Fibroblast of lung (primary cell): Measurements from ENCODE around the gene SLFN14.

ENCODE experiments used
- EZH2 ChIP-seq: IDR thresholded peaks from 2 replicates; pipeline ENCODE4 v1.5.1; 2012; ENCODE audit warnings: low read length, control low read depth, mild to moderate bottlenecking; ENCODE audit errors: missing control alignments
- TF ChIP-seq, protein P1 (sequence below), 2 donors: IDR thresholded peaks in 1 of 2; conservative IDR thresholded peaks in 1 of 2; 1 replicate in 1 of 2; 2 replicates in 1 of 2; pipeline ENCODE4 v1.5.1; 2011 to 2012; ENCODE audit warnings: low read length in 2 of 2, control low read depth in 1 of 2, inconsistent platforms in 1 of 2, low read depth in 1 of 2, mild to moderate bottlenecking in 1 of 2

DNA sequence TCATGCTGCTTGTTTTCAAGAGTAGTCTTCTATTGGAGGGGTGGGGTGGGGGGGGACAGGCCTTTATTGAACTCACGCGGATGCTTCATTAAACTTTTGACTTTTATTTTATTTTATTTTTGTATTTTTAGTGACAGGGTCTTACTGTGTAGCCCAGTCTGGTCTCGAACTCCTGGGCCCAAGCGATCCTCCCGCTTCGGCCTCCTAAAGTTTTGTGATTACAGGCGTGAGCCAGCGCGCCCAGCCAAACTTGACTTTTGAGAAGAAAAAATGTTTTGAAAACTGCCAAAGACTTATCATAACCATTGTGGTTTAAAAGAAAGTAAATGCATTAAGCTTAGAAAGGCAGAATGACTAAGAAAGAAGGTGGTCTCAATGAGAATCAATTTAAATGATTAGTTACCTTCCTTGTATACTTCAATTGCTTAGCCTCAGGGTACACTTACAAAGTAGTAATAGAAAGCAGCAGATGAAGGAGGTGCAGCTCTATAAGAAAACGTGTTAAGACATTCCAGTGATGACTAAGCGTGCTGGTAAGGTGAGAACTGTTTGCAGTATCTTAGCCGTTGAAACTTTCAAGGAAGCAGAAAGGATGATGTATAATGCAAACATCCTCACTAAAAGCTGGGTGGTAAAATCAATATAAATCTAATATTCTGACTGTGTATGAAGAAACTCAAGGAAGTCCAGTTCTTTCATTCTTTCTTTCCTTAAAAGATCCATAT is 27.7 kb upstream of the SLFN14 start:
- TF ChIP-seq EZH2: no peak
- TF ChIP-seq, protein P1, sequence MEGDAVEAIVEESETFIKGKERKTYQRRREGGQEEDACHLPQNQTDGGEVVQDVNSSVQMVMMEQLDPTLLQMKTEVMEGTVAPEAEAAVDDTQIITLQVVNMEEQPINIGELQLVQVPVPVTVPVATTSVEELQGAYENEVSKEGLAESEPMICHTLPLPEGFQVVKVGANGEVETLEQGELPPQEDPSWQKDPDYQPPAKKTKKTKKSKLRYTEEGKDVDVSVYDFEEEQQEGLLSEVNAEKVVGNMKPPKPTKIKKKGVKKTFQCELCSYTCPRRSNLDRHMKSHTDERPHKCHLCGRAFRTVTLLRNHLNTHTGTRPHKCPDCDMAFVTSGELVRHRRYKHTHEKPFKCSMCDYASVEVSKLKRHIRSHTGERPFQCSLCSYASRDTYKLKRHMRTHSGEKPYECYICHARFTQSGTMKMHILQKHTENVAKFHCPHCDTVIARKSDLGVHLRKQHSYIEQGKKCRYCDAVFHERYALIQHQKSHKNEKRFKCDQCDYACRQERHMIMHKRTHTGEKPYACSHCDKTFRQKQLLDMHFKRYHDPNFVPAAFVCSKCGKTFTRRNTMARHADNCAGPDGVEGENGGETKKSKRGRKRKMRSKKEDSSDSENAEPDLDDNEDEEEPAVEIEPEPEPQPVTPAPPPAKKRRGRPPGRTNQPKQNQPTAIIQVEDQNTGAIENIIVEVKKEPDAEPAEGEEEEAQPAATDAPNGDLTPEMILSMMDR (conservative IDR thresholded peaks at IDR 0.05 in 1 of 2, IDR thresholded peaks at IDR 0.05 in 1 of 2; ENCODE audit: low read depth in 1 of 2, low read length in 2 of 2): no peak
